ENCODE measurements around the gene ABHD12B. TPM values are rescaled to one million over a fixed set of nuclear protein-coding genes. Genes with fewer than 3 reads are reported as not detected.

ABHD12B gene
- total and polyA plus RNA-seq, 9 of the 15 experiments (the other 6 are each of a cell fraction or from before 2014, with no cell fraction given): not detected

GRCh38 chr14:50904719-50905118 is 32.9 kb downstream of the ABHD12B start (continued):
- TF ChIP-seq UBTF (IDR thresholded peaks at IDR 0.05; ENCODE audit: borderline replicate concordance in 1 of 2, low read depth in 2 of 2, low read length in 2 of 2) (no peak), TRIM25 (IDR thresholded peaks at IDR 0.05; ENCODE audit: borderline replicate concordance) (no peak), HMGXB4 (CRISPR knock-in tag; IDR thresholded peaks at IDR 0.05) (no peak), GTF2F1 (IDR thresholded peaks at IDR 0.05; ENCODE audit: low read depth, low read length) (no peak), ZZZ3 (IDR thresholded peaks at IDR 0.05) (no peak)
